ENCODE results near the gene OCRL.

DNA sequence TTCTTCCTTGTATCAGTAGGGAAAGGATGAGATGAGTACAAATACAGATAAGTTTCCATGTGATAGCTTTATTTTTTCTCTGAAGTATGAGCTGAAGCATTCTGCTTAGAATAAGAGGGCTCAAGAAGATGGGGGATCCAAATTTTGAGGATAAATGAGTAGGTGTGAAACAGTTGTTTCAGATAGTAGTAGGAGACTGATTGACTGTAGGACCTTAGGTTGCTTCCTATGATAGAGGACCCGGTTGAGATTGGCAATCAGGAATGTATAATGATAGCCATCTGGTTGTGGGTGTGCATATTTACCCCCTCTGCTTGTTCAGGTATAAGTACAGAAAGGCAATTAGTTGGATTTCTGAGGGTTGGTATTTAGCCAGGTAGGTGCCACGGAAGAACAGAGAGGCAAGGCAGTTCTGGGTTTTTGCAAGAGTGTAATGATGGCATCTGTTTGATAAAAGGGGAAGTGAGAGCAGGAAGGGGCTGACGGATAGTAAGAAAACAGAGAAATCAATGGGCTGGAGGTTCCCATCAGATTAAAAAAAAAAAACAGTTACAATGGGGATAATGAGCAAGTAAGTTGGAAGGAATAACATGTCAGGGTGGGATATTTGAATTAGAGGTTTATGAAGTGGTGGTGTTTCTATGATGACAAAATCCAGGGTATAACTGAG, 13.7 kb downstream of the OCRL start:
- TF ChIP-seq, protein P1, sequence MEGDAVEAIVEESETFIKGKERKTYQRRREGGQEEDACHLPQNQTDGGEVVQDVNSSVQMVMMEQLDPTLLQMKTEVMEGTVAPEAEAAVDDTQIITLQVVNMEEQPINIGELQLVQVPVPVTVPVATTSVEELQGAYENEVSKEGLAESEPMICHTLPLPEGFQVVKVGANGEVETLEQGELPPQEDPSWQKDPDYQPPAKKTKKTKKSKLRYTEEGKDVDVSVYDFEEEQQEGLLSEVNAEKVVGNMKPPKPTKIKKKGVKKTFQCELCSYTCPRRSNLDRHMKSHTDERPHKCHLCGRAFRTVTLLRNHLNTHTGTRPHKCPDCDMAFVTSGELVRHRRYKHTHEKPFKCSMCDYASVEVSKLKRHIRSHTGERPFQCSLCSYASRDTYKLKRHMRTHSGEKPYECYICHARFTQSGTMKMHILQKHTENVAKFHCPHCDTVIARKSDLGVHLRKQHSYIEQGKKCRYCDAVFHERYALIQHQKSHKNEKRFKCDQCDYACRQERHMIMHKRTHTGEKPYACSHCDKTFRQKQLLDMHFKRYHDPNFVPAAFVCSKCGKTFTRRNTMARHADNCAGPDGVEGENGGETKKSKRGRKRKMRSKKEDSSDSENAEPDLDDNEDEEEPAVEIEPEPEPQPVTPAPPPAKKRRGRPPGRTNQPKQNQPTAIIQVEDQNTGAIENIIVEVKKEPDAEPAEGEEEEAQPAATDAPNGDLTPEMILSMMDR (IDR thresholded peaks at IDR 0.05), result no peak
- TF ChIP-seq EP300 (IDR thresholded peaks at IDR 0.05) (no peak), POLR2A (IDR thresholded peaks at IDR 0.05) (no peak)
